Measurements from ENCODE around the gene MEGF10. TPM values are rescaled to one million over a fixed set of nuclear protein-coding genes. Genes with fewer than 3 reads are reported as not detected.
"Not testable (repeated sequence)": the region's sequence is repeated elsewhere in the genome, so short reads cannot be mapped to it uniquely, and the experiment has no call there.

Gene MEGF10
- total RNA-seq, 1 donor, result 1.3 TPM

- TF ChIP-seq CTCF (IDR thresholded peaks at IDR 0.05; ENCODE audit: insufficient read depth, low read depth, low read length), result no peak
- DNase-seq (ENCODE audit: low read depth), result no peak
- no peak overlapping the region for H3K4me3 ChIP-seq (ENCODE audit: low read depth, low read length)
Measured at GRCh38 chr5:127316011-127316410, 25.4 kb downstream of the MEGF10 start.

GRCh38 chr5:127317385-127317784 lies 26.8 kb downstream of the MEGF10 start:
- not testable (repeated sequence) for H3K4me3 ChIP-seq (ENCODE audit: low read depth, low read length); DNase-seq (ENCODE audit: low read depth)

GRCh38 chr5:127320032-127320965 lies 29.7 kb downstream of the MEGF10 start:
- DNase-seq (ENCODE audit: low read depth), result no peak
- no peak for TF ChIP-seq CTCF (IDR thresholded peaks at IDR 0.05; ENCODE audit: insufficient read depth, low read depth, low read length)
- H3K4me3 ChIP-seq (ENCODE audit: low read depth, low read length), result no peak overlapping the region

- no peak for DNase-seq (ENCODE audit: low read depth)
- TF ChIP-seq CTCF (IDR thresholded peaks at IDR 0.05; ENCODE audit: insufficient read depth, low read depth, low read length), result no peak
- H3K4me3 ChIP-seq (ENCODE audit: low read depth, low read length), result no peak overlapping the region
Measured at GRCh38 chr5:127321465-127321864, 30.9 kb downstream of the MEGF10 start.

GRCh38 chr5:127322403-127322802 lies 31.8 kb downstream of the MEGF10 start:
- no peak for TF ChIP-seq CTCF (IDR thresholded peaks at IDR 0.05; ENCODE audit: insufficient read depth, low read depth, low read length)
- DNase-seq (ENCODE audit: low read depth), result no peak
- no peak overlapping the region for H3K4me3 ChIP-seq (ENCODE audit: low read depth, low read length)

GRCh38 chr5:127324756-127325155 lies 34.2 kb downstream of the MEGF10 start:
- no peak overlapping the region for H3K4me3 ChIP-seq (ENCODE audit: low read depth, low read length)
- TF ChIP-seq CTCF (IDR thresholded peaks at IDR 0.05; ENCODE audit: insufficient read depth, low read depth, low read length), result no peak
- no peak for DNase-seq (ENCODE audit: low read depth)

GRCh38 chr5:127326431-127326830 lies 35.8 kb downstream of the MEGF10 start:
- TF ChIP-seq CTCF (IDR thresholded peaks at IDR 0.05; ENCODE audit: insufficient read depth, low read depth, low read length), result no peak
- DNase-seq (ENCODE audit: low read depth), result no peak
- H3K4me3 ChIP-seq (ENCODE audit: low read depth, low read length), result no peak overlapping the region
